ENCODE data around the gene ACADSB. TPM values are rescaled to one million over a fixed set of nuclear protein-coding genes. Genes with fewer than 3 reads are reported as not detected.

Gene ACADSB
- total RNA-seq, 1 experiment from 2014 or later, result 11.9 TPM

DNA sequence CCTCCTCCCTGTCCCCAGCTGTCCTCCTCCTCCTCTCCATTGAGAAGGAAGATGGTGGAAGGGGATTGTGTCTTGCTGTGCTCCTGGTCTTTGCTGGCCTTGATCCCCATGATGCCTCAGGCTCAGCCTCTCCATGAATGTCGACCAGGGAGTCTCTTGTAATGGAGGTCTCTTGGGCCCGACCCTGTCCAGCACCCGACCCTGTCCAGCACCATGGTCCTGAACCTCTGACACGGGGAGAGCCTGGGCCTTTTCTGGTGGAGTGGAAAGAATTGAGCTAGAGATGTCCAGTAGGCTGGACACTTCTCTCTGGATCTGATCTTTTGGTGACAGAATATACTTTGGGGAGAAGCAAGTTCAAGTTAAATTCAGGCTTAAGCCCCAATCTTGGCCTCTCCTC is 84.7 kb downstream of the ACADSB start:
- Mint-ChIP-seq H3K27ac (ENCODE audit: low read depth, unreplicated experiment) (no peak overlapping the region), H3K4me3 (ENCODE audit: unreplicated experiment) (no peak overlapping the region), H3K27me3 (ENCODE audit: insufficient read depth, unreplicated experiment) (peaks cover 24% of the 10 kb centered on the region), H3K9me3 (ENCODE audit: unreplicated experiment) (no peaks in the 10 kb centered on the region), H3K36me3 (ENCODE audit: insufficient read depth, unreplicated experiment) (no peaks in the 10 kb centered on the region), H3K4me1 (ENCODE audit: insufficient read depth, unreplicated experiment) (no peaks in the 10 kb centered on the region)
- TF ChIP-seq, protein P1, sequence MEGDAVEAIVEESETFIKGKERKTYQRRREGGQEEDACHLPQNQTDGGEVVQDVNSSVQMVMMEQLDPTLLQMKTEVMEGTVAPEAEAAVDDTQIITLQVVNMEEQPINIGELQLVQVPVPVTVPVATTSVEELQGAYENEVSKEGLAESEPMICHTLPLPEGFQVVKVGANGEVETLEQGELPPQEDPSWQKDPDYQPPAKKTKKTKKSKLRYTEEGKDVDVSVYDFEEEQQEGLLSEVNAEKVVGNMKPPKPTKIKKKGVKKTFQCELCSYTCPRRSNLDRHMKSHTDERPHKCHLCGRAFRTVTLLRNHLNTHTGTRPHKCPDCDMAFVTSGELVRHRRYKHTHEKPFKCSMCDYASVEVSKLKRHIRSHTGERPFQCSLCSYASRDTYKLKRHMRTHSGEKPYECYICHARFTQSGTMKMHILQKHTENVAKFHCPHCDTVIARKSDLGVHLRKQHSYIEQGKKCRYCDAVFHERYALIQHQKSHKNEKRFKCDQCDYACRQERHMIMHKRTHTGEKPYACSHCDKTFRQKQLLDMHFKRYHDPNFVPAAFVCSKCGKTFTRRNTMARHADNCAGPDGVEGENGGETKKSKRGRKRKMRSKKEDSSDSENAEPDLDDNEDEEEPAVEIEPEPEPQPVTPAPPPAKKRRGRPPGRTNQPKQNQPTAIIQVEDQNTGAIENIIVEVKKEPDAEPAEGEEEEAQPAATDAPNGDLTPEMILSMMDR (IDR thresholded peaks at IDR 0.05; ENCODE audit: unreplicated experiment), result no peak
- intact Hi-C loops (cut with micrococcal nuclease), result no loop called here
- ChIA-PET POLR2A (no interaction called here), CTCF (interaction anchor here (1.2 kb wide), 1 partner anchor 50 kb away, joined by 5 read pairs; no protein-coding TSS in a partner anchor)
- no TSS peak for BruUV-seq (replicated peaks)
- DNase-seq (ENCODE audit: unreplicated experiment), result no peak

DNA sequence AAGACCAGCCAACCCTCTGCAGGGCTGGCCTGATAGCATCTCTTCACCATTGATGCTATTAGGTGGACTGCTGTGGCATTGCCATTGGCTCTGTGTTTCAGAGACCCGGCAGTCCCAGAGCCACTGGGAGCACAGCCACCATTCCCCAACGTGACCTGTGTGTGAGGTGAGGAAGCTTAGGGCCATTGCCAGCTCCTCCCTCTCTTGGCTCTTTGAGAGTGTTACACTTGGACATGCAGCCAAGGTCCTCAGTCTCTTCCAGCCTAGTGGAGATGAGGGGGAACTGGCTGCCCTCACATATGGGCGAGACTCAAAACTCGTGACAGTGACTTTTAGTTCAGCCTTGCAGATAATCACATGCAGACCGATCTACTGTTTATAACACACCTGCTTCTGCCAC is 87.6 kb downstream of the ACADSB start:
- intact Hi-C loops (cut with micrococcal nuclease), result no loop called here
- ChIA-PET POLR2A (no interaction called here), CTCF (no interaction called here)
- no peaks in the 10 kb centered on the region for H3K36me3 Mint-ChIP-seq (ENCODE audit: insufficient read depth, unreplicated experiment)
- no peak for DNase-seq (ENCODE audit: unreplicated experiment)
- peaks cover 24% of the 10 kb centered on the region for H3K27me3 Mint-ChIP-seq (ENCODE audit: insufficient read depth, unreplicated experiment)
- TF ChIP-seq, protein P1 (IDR thresholded peaks at IDR 0.05; ENCODE audit: unreplicated experiment), result no peak
- no peak overlapping the region for H3K4me3 Mint-ChIP-seq (ENCODE audit: unreplicated experiment)
- no peaks in the 10 kb centered on the region for H3K9me3 Mint-ChIP-seq (ENCODE audit: unreplicated experiment)
- BruUV-seq (replicated peaks), result no TSS peak
- no peaks in the 10 kb centered on the region for H3K4me1 Mint-ChIP-seq (ENCODE audit: insufficient read depth, unreplicated experiment)
- no peak overlapping the region for H3K27ac Mint-ChIP-seq (ENCODE audit: low read depth, unreplicated experiment)

DNA sequence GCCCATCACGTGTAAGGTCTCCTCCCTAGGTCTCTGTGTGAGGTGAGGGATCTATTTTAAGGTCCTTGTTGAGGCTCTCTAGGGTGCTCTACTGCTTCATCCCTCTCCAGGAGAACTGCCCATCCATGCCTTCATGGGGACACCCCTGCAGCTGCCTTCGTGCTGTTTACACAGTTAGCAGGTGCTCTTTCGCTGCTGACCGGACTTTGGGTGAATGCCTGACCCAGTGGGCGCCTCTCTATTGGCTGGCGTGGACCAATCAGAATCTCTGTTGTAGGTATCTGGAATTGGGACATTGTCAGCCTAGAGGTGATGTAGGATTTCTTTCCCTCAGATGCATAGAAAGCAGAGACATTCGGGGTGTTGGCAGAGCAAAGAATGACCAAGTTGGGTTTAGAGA is 88.2 kb downstream of the ACADSB start:
- BruUV-seq (replicated peaks), result no TSS peak

DNA sequence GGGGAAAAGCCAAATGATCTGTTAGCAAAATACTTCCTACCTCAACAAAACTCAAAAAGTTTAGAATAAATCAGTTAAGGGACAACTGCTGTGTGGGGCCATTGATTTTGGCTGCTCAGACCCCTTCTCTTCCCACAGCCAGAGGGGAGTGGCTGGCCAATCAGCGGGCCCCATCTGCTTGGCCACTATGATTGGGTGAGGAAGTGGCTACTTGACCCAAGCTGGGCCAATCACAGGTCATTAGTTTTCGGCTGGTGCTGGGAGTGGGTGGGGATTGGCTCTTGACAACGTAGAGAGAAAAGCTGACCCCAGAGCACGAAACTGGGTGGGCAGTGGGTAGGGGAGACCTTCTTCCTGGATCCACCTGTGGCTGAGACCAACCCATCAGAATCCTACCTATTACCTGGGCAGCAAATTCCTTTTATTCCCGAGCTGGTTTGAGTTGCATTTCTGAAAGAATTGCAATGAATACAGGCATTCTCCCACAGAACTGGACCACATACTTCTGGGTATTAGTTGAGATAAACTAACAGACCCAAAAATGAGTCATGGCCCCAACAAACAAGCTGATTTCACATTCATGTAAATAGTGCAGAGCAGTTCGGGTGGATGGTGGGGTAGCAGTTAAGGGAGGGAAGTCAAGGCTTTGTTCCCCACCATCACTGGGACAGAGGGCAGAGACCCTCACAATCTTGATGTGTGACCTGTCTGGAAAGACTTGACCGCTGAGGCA is 91.4 kb downstream of the ACADSB start:
- H3K27ac Mint-ChIP-seq (ENCODE audit: low read depth, unreplicated experiment), result no peak overlapping the region

More for the DNA sequence above, 88.2 kb downstream of the ACADSB start:
- H3K36me3 Mint-ChIP-seq (ENCODE audit: insufficient read depth, unreplicated experiment), result no peaks in the 10 kb centered on the region
- no peak overlapping the region for H3K27ac Mint-ChIP-seq (ENCODE audit: low read depth, unreplicated experiment)
- H3K9me3 Mint-ChIP-seq (ENCODE audit: unreplicated experiment), result no peaks in the 10 kb centered on the region
- ChIA-PET CTCF (no interaction called here), POLR2A (no interaction called here)
- no peak overlapping the region for H3K4me3 Mint-ChIP-seq (ENCODE audit: unreplicated experiment)
- peaks cover 24% of the 10 kb centered on the region for H3K27me3 Mint-ChIP-seq (ENCODE audit: insufficient read depth, unreplicated experiment)
- TF ChIP-seq, protein P1 (IDR thresholded peaks at IDR 0.05; ENCODE audit: unreplicated experiment), result no peak
- intact Hi-C loops (cut with micrococcal nuclease), result no loop called here
- no peak for DNase-seq (ENCODE audit: unreplicated experiment)
- no peaks in the 10 kb centered on the region for H3K4me1 Mint-ChIP-seq (ENCODE audit: insufficient read depth, unreplicated experiment)

More for the DNA sequence above, 91.4 kb downstream of the ACADSB start:
- H3K27me3 Mint-ChIP-seq (ENCODE audit: insufficient read depth, unreplicated experiment), result peaks cover 10% of the 10 kb centered on the region
- DNase-seq (ENCODE audit: unreplicated experiment), result no peak
- ChIA-PET POLR2A (interaction anchor here (0.7 kb wide), 1 partner anchor 858 kb away, joined by 3 read pairs; no protein-coding TSS in a partner anchor), CTCF (no interaction called here)
- H3K36me3 Mint-ChIP-seq (ENCODE audit: insufficient read depth, unreplicated experiment), result no peaks in the 10 kb centered on the region
- no TSS peak for BruUV-seq (replicated peaks)
- no peaks in the 10 kb centered on the region for H3K4me1 Mint-ChIP-seq (ENCODE audit: insufficient read depth, unreplicated experiment)
- TF ChIP-seq, protein P1 (IDR thresholded peaks at IDR 0.05; ENCODE audit: unreplicated experiment), result no peak
- no peak overlapping the region for H3K4me3 Mint-ChIP-seq (ENCODE audit: unreplicated experiment)
- intact Hi-C loops (cut with micrococcal nuclease), result no loop called here
- no peaks in the 10 kb centered on the region for H3K9me3 Mint-ChIP-seq (ENCODE audit: unreplicated experiment)
